ENCODE data around the gene CD300A.

- TF ChIP-seq CTCF (IDR thresholded peaks at IDR 0.05 in 4 of 5, conservative IDR thresholded peaks at IDR 0.05 in 1 of 5), result no peak
- TF ChIP-seq POLR2A (IDR thresholded peaks at IDR 0.05), result peak; percentile 74 to 80
Measured at GRCh38 chr17:74429604-74430384, 36.6 kb upstream of the CD300A start.
